RPMI7951 (cell line): ENCODE measurements around the gene UNC13B. TPM values are rescaled to one million over a fixed set of nuclear protein-coding genes. Genes with fewer than 3 reads are reported as not detected.
"Not testable (repeated sequence)": the region's sequence is repeated elsewhere in the genome, so short reads cannot be mapped to it uniquely, and the experiment has no call there.

Experiments used
- DNase-seq: peaks from one replicate; pipeline ENCODE4 v3.0.0-alpha.2; 2012; ENCODE audit warnings: low read depth
- total RNA-seq: library from RNA; depleted of rRNA; stranded (reverse); fragments of >200 nt; shearing (Covaris generic); gene quantifications from 2 replicates; pipeline ENCODE4 v1.2.3, GENCODE V29; 2014

Gene UNC13B
- total RNA-seq, 1 experiment from 2014 or later: 9.6 TPM

DNA sequence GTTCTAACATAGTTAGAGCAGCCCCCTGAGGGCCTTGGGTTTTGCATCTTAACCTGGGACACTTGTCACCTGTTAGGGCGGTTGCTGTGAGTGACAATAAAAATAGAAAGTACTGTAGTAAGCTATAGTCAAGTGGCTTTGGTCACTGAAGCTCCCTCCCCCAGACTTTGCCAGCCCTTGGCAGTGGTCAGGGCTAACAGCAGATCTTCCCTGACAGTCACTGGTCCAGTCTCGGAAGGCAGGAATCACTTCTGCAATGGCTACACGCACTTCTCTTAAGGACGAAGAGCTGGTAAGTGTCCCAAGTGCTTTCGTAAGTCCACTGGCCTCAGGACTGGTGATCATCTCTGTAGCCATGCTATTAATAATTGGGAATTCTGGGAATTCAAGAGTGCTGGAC is 213.1 kb downstream of the UNC13B start:
- DNase-seq: no peak

DNA sequence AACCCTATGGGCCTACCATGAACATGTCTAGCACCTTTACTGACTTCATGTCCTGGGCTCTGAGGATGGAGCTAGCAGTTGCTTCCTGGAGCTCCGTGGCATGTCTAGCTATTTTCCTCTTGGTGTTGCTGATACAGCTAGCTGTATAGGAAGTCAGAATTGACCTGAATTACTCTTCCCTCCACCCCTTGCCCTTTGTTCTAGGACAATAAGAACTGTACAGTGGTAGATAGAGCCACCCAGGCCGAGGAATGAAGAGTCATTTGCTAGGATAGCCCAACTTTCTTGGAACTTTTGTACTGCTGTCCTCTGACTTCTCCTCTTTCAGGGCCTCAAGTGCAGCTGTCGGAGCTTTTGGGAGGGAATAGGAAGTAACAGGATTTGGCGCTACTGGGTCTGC is 218.2 kb downstream of the UNC13B start:
- no peak for DNase-seq

DNA sequence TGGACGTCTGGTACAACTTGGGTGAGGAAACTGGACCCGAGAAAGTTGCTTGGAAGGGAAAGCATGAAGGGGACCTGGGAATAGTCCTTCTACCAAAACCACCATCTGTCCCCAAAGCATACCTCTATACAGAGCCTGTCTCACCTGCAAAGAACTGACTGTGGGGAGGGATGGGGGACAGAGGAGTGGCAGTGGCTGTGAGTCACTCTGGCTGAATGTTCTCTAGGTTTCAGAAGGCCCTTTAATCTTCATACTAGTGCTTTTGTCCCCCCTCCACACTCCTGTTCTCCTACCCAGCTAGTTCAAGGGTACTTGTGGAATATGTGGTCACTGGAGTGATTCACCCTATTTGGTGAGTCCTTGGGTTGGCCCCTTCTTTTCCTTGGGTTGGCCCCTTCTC is 218.8 kb downstream of the UNC13B start:
- no peak for DNase-seq

DNA sequence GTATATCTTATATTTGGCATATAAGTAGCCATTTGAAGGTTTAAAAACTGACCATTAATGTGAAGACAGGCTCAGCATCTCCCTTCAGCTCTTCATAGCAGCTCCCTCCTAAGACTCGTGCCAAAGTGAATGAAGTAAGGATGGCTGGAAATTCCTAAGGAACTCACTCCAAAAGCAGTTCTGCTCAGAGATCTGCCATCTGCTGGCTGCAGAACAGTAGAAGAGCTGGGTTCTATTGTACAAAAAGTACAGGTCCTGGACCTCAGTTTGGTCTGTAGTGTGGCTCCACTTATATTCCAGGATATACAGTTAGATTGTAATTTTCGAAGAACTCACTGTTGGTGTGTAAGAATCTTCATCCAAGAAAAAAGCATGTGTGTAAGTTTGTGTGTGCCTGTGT is 223.2 kb downstream of the UNC13B start:
- peak; percentile 3 for DNase-seq

DNA sequence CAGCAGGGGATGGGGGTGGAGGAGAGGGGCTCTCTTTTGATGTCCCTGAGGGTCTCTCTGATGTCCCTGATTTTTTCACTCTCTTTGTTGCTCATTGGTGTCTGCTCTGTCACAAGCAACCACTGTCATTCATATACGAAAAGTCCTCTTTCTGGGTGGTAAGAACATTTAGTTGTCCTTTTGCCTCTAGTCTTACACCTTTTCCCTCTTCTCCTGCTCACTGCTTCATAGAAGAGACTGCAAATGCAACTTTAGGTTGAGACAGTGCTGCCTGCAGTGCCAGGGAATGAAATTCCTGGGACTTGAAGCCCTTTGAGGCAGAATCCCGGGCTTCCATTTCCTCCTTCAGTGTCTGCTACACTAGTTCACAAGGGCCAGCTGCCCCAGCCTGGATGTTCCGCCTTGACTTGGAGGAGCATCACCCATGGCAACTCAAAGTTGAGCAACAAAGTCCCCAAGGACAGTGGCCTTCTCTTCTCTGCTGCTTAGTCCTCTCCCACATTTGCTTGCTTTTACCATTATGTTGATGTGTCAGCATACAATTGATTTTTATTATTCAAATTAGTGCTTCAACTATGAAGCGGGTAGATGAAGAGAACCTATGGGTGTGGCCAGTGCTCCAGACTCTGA is 233.4 kb downstream of the UNC13B start:
- no peak for DNase-seq

DNA sequence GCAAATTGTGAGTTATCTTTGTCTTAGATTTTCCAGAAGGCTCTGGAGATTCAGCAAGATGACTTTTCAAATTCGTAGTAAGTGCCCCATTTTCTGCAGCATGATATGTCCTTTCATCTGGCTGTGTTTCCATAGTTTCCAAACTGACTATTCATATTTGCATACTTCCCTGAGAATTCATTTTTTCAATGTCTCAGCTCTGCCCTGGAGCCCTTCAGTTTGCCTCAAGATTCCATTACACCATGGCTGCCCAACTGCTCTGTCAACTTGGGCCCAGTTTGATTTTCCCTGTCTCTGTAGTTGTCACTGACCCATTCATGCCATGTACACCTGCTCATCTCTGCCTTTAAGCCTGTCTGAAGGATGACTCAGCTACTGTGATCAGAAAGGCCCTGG is 233.9 kb downstream of the UNC13B start:
- no peak for DNase-seq

DNA sequence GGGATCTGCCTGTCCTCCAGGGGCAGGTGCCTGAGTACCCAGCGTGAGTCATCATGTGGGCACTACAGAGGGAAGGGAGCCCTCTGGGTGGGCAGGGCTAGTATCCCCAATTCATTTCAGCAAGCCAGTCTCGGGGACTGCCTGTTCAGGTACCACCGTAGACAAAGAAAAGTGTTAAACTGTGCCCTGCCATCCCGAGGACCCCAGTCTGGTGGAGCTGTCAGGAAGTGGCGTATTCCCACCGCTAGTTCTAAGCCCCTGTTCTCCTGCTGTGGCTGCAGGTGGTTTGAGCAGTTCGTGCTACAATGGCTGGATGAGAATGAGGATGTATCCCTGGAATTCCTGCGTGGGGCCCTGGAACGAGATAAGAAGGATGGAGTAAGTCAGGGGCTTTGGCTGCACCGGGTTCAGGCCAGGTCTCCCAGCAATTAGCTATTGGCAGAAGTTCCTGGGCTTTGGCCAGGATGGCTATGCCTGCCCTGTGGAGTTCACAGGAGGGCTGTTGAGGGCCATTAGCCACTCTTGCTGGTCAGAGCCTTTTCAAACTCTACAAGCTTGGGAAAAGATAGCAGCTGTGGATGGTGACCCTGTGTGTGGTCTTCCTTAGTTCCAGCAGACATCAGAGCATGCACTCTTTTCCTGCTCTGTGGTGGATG is 234.9 kb downstream of the UNC13B start:
- DNase-seq: no peak

DNA sequence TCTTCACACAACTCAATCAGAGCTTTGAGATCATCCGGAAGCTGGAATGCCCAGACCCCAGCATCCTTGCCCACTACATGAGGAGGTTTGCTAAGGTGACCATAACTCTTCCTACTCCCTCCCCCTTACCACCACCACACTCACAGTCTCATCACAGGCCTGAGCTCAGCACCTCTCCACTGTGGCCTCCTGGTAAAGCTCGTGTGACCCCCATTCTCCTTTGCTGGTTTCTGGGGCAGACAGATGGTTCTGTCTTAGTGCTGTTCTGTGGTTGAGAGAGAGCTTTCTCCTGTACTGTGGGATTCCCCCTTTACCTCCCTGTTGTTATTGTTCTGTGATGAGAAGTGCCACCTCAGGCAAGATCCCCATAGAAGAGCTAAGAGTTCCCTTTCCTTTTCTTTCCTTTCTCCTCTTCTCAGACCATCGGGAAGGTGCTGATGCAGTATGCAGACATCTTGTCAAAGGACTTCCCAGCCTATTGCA is 235.4 kb downstream of the UNC13B start:
- no peak for DNase-seq

DNA sequence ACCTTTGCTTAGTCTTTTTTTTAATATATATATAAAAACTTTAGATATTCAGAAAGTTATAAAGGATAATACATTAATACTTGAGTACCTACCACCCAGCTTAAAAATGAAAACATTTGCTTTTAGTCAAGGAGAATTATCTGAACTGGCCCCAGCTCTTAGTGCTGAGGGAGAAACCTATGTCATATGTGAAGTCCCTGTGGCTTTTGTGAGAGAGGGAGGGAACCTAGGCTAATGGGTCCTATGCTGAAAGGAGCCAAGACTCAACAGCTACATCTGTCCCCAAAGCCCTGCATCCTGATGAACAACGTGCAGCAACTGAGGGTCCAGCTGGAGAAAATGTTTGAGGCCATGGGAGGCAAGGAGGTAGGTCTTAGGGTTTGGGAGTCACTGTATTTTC is 236.1 kb downstream of the UNC13B start:
- no peak for DNase-seq

DNA sequence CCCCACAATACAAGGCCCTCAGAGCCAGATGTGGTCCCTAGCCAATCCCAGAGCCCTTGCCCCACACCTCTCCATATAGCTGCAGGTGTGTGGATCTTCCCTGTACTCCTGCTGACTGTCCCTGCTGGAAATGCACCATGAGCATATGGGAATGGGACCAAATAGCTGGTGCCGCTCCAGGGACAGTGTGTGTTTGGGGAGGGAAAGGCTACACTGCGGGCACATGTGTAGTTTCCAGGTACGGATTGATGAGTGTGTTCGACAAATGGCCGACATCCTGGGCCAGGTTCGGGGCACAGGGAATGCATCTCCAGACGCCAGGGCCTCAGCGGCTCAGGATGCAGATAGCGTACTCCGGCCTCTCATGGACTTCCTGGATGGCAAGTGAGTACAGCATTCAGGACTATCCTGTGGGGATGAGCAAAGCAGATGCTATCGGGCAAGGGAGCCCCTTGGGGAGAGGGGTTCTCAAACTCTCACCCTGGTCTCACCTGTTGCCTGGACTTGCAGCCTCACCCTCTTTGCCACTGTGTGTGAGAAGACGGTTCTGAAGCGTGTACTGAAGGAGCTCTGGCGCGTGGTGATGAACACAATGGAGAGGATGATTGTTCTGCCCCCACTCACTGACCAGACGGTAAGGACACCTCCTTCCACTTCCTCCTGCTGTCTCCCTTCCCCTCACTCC is 237.0 kb downstream of the UNC13B start:
- DNase-seq: no peak

DNA sequence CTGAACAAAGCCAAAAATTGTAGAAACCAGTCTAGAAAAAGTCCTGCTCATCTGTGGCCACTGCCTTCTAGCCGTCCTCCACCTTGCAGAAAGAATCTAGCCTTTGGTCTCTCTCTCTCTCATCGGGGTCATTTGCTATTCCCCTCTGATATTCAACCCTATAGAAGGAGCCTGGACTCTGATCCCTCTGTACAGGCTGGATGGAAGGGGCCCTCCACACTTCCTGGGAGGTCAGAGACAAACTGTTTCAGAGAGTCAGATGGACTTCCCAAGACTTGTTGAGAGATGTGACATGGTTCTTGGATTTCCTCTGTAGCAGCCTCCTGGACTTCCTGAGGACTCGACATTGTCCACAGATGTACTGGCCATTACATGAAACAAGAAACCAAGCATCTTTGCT is 243.1 kb downstream of the UNC13B start:
- no peak for DNase-seq

DNA sequence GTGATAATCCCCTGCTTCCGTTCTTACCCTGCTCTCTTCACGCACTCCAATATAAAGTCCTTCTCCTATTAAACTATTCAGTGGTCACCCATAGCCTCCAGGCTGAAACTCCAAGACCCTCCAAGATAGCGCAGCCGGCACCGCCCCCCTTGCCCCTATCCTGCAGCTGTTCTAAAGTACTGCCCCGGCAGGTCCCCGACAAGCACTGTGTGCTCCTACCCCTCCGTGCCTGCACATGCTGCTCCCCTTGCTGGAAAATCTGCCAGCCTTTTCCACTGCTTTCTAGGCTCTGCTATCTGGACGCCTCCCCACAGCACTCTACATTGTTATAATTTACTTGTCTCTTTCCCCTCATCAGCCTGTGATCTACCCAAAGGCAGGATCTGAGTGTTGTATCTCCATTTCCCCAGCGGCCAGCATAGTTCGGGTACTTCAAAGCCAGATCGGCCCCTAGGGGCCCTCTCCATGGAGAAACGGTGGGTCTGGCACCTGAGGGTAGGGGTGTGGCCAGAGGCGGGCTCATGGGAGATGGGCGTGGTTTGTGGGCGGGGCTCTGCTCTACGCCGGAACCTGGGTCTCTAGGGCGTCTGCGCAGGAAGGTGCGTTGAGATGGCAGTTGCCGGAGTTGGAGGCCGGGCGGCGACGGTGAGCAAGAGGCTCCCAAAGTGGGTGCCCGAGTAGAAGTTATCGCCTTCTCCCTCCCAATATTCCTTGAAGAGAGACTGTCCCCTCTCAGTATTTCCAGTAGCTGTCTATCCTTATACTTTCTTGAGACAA is 244.6 kb downstream of the UNC13B start:
- DNase-seq: no peak

DNA sequence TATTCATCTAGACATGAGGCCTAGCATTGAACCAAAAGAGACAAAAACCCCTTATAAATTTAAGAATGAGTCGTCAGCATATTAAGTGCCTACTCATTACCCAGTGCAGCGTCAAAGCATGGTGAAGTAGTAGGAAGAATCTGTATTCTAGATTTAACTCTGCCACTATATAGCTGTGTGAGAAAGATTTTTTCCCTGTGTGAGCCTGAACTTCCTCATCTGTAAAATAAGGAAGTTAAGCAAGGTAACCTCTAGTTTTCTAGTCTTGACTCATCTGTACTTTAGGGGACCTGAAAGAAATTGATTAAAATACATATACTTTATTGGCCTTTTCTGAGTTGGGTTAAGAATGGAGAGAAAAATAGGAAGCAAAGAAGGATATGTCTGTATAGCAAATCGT is 246.0 kb downstream of the UNC13B start:
- DNase-seq: no peak

DNA sequence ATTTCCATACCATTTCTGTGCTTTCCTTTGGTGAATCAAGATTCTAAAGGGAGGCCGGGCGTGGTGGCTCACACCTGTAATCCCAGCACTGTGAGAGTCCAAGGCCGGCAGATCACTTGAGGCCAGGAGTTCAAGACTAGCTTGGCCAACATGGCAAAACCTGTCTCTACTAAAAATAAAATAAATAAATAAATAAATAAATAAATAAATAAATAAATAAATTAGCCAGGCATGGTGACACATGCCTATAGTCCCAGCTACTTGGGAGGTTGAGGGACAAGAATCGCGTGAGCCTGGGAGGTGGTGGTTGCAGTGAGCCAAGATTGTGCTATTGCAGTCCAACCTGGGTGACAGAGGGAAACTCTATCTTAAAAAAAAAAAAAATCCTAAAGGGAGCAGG is 247.6 kb downstream of the UNC13B start:
- DNase-seq: not testable (repeated sequence)

DNA sequence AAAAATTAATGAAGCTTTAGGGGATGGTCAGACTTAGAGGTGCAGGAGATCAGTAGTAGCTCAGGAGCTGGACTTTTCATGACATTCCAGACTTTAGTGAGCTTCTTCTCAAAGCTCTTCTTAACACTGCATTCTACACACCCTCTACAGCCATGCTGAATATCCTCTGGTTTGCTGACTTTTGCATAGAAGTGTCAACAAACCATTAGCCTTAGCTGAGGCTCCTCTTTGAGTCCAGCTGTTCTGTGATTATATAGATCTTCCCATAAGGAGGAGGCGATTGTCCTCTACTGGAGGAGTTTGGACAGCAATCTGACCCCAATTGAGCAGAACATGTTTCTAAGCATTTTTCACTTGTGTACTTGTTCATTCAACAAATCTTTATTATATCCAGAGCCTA is 253.1 kb downstream of the UNC13B start:
- no peak for DNase-seq

DNA sequence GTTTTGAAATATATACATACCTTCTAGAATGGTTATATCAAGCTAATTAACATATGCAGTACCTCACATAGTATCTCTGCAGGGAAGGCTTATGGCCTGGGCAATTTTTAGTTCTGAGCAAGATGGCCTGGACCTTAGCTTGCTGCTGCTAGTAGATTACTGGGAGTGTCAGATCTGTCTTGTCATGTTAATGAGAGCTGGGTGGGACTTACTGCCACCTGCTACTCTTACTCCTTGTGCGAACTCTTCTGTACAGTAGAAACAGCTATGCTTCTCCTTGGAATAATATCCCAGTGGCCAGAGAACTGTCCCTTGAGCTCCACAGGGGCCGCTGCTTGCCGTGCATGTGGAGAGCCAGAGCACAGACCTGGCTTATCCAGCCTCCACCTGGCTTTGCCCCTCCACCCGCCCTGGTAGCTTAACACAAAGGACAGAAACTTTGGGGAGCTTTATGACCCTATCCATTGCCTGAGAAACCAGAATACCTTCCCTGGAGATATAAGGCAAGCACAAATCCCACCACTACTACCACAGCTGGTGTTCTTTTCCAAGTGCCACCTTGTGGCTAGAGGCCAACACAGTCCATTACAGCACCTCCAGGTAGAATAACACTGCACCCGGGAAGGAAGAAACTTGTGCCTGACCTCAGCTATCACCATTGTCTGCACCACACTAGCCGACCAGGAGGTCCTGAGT is 253.7 kb downstream of the UNC13B start:
- DNase-seq: no peak

DNA sequence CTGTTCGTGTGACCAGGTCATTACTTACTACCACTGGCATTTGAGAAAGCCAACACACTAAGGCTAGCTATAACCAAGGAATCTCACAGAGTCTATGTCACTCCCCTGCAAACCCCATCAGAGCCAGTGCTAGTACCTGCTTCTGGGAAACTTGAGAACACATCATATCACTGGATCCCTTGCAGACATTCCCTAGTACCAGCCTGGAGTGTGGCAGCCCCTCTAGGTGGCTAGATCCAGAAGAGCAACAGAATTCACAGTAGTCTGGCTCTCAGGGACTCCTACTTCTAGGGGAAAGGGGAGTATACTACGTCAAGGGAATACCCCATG is 254.3 kb downstream of the UNC13B start:
- DNase-seq: no peak

DNA sequence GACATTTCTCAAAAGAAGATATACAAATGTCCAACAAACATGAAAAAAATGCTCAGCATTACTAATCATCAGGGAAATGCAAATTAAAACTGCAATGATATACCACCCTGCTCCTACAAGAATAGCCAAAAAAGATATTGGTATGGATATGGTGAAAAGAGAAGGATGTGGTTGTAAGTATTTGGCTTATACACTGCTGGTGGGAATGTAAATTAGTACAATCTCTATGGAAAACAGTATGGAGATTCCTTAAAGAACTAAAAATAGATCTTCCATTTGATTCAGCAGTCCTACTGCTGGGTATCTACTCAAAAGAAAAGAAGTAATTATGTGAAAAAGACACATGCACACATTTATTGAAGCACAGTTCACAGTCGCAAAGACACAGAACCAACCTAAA is 260.5 kb downstream of the UNC13B start:
- no peak for DNase-seq

DNA sequence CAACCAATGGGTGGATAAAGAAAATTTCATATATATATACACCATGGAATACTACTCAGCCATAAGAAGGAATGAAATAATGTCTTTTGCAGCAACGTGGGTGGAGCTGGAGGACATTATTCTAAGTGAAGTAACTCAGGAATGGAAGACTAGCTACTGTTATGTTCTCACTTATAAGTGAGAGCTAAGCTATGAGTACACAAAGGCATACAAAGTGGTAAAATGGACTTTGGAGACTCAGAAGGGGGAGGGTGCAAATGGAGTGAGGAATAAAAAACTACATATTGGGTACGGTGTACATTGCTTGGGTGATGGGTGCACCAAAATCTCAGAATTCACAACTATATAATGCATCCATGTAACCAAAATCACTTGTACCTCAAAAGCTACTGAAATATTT is 260.9 kb downstream of the UNC13B start:
- no peak for DNase-seq

DNA sequence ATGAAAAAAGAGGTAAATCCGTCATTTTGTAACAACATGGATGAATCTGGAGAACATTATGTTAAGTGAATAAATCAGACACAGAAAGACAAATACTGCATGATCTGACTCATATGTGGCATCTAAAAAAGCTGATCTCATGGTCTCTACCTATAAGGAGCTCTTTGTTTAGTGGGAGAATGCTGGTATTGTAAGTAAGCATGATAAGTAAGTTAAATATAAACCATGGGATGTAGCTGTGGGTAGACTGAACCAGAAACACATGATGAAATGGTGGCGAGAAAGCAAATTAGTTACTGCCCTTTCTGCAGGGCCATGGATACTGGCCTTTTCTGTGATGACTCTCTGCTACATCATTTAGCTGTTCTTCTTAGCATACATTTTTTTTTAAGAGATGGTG is 261.7 kb downstream of the UNC13B start:
- DNase-seq: peak; percentile 41

DNA sequence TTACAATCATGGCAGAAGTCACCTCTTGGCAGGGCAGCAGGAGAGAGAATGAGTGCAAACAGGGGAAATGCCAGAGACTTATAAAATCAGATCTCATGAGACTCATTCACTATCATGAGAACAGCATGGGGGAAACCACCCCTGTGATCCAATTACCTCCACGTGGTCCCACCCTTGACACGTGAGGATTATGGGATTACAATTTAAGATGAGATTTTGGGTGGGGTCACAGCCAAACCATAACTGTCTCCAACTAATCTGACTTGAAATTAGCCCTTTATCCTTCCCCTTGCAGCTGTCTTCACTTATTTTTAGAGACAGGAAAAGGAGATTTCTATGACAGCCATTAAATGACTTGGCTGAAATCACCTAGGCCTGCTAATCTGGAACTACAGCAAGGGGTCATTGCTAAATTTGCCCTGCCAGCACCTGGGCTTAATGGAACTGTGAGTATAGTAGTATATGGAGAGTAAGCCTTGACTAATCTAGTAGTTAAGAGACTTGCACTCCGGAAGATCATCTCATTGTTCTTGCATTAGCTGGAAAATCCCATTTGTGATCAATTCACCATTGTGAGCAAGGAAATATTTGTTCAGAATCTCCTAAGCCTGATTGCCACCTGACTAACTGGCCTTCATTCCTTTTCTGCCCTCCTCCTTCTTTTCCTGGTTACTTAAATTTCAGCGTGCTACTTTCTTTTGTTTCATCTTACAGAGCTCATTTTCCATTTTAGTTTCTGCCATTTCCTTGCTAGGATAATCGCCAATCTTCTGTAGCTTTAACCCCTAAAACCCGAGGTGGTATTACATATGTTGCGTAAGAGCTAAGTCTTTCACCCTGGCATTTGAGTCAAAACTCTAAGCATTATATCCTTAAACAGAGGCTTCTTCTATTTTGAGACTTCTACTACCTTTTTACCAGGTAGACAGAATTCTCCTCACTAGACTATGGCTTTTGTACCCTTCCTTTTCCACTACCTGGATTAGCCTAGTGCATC is 262.8 kb downstream of the UNC13B start:
- no peak for DNase-seq
